Right lung (tissue), 5 donors: ENCODE results near the gene IPO5. TPM values are rescaled to one million over a fixed set of nuclear protein-coding genes. Genes with fewer than 3 reads are reported as not detected.
"Not testable (repeated sequence)": the region's sequence is repeated elsewhere in the genome, so short reads cannot be mapped to it uniquely, and the experiment has no call there.

Experiments
- DNase-seq, 2 donors: peaks; one replicate each; pipeline ENCODE4 v3.0.0-alpha.2; 2013
- polyA plus RNA-seq, 5 donors: library from polyadenylated mRNA; unstranded; fragments of 120-200 nt; gene quantifications; one replicate each; pipeline versions ENCODE4 v1.2.1 to v1.2.3, GENCODE V29; 2013; ENCODE audit warnings: inconsistent platforms in 1 of 5, low replicate concordance in 1 of 5; ENCODE audit not compliant: insufficient read length in 5 of 5, insufficient read depth in 1 of 5

IPO5 gene
- polyA plus RNA-seq, 5 donors = 121 to 169 (median 157) TPM

DNA sequence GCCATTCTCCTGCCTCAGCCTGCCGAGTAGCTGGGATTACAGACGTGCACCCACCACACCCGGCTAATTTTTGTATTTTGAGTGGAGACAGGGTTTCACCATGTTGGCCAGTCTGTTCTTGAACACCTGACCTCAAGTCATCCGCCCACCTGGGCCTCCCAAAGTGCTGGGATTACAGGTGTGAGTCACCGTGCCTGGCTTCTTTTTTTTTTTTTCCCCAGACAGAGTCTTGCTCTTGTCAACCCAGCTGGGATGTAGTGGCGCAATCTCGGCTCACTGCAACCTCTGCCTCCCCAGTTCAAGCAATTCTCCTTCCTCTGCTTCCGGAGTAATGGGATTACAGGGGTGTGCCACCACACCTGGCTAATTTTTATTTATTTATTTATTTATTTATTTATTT is 51.5 kb downstream of the IPO5 start:
- not testable (repeated sequence) for DNase-seq

DNA sequence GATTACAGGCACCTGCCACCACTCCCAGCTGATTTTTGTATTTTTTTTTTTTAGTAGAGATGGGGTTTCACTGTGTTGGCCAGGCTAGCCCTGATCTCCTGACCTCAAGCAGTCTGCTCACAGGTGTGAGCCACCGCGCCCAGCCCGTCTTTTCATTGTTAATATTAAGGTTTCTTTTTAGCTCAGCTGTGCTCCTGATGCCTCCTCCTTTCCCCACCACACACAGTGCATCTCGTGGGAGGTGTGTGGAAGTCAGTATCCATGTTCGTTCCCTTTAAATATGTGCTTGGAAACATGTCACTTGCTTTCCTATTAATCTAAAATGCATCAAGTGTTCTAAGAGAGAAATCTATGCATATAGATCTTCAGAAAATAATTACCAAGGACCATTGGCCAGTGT is 53.5 kb downstream of the IPO5 start:
- no peak for DNase-seq

DNA sequence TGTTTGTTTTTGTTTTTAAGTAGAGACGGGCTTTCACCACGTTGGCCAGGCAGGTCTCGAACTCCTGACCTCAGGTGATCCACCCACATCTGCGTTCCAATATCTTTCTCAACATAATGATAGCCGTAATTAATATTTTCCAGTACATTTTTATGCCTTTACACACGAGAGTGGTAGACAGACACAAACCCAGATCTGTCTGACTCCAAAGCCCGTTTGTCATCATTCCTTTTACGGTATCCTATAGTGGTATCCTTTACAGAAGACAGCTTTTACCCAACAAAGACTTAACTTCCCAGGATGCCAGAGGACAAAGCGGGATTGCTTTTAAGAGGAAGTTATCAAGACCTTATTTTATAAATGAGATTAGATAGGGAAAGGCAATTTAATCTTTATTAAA is 59.8 kb downstream of the IPO5 start:
- no peak for DNase-seq

DNA sequence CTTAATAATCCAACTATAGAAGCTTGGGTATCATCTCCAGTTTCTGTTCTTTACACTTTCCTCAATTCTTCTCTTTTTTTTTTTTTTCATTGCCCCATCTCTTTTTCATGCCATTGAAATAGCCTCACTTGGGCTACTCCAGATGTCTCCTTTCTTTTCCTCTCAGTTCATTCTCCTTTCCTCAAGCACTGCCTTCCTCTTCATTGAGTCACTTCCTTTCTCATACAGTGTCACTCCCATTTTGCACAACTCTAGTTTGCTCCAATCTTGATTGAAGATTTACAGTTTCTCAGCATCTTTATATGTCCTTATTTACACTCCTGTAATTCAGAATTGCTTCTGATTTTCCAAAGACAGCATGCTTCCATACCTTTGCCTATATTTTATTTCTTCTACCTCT is 61.3 kb downstream of the IPO5 start:
- DNase-seq = no peak

DNA sequence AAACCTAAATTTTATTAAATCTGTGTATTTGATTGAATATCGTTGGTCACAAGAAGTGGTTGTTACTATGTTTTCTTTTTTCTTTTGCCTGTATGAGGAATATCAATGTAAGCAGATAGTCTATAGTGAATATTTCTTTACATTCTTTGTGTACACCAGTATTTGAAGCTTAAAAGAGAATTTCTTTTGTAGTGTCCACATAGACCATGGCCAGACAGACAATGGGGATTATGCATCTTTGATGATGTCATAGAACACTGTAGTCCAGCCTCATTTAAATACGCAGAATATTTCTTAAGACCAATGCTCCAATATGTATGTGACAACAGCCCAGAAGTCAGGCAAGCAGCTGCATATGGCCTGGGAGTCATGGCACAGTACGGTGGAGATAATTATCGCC is 64.8 kb downstream of the IPO5 start:
- DNase-seq = no peak

DNA sequence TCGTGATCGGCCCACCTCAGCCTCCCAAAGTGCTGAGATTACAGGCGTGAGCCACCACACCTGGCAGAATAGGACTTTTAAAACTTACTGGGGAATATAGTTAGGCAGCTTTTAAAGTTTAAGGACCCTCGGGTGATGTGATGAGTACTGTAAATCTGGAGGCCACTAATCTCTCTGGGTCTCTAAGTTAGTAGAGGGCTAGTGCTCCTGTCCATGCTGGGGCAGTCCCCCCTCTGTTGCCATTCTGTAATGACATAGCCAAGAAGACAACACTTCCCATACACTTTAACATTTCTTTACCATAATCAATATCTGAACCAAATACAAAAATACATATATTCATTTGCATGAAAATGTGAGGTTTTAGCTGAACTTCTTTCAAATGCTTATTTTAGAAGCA is 65.7 kb downstream of the IPO5 start:
- DNase-seq = no peak

DNA sequence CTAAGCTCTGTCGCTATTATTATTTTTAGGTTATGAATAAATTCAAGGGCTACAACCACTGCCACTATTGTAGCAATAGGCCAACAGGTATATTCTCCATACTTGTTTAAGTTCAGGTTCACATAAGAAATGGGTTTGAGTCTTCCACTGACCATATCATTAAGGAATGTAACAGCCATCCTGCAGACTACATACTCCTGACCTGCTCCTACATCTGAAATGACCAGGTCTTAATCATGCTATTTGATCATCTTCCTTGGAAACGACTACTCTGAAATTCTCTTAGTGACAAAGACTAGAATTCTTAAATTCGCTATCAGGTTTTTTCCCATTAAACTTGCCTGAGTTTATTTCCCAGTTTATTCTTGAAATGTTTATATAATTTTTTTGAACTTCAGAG is 66.8 kb downstream of the IPO5 start:
- no peak for DNase-seq

DNA sequence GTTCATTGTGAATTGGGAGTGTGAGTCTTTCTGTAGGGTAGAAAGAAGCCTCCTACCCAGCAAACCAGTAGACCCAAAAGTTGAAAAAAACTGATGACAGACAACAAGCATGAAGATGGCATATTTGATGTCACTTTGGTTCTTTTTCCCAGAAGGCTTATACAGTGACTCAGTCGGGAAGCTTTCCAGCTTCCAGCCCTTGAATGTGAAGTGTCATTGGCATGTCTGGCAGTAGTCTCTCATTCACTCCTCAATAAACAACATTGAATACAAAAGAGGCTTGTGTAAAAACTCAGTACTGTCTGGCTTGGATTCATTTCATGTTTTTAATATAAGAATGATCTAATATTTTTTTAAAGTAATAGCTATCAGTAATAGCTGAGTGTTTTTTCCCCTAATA is 68.7 kb downstream of the IPO5 start:
- no peak for DNase-seq

DNA sequence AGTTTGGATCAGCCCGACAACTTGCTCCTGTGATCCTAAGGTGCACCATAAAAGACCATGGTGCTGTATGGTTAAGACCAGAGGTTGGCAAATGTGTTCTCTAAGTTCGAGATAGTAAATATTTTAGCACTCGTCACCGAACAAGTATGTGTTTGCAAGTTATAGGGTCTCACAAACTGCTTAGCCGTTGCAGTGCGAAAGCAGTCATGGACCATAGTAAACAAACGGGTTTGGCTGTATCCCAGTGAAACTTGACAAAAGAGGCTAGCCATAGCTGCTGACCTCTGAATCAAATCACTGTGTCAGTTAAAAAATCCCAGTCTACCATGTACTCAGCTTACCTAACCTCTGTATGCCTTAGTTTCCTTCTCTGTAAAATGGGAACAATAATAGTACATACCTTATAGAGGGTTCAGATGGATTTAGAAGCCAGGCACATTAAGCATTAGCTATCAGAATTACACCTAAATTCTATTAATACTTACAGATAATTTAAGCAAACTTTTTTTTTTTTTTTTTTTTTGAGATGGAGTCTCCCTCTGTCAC is 72.1 kb downstream of the IPO5 start:
- no peak for DNase-seq

DNA sequence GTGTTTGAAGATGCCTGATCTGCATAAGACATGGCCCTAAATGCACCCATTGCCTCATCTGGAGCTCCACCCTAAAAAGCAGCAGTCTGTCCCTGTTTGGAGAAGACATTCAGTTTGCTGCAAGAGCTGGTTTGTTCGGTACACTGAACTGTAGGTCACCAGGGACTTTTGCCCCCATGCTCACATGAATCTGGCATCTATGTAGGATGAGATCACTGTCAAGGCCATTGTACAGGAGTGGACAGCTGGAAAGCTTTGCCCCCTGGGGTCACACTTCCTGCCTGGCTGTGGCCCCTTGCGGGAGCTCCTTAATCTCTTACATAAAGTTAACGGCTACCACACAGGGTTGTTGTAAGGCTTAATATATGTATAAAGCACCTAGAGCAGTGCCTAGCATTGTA is 73.0 kb downstream of the IPO5 start:
- DNase-seq = no peak

DNA sequence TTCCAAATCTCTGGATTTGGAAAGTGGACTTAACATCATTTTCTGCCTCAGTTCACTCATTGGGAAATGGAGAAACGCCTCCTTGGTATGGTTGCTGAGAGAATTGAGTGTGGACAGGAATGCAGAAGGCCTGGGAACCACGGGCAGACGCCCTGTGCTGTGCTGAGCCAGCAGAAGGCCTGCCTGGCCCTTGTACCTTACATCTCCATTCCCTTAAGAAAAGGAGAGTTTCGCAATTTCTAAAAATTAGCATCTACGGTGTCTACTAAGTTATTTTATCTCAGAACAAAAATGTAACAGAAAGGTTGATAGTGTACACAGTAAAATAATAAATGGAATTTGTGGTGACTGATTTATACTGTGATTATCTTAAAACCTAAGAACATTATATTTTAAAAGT is 78.7 kb downstream of the IPO5 start:
- DNase-seq = no peak

DNA sequence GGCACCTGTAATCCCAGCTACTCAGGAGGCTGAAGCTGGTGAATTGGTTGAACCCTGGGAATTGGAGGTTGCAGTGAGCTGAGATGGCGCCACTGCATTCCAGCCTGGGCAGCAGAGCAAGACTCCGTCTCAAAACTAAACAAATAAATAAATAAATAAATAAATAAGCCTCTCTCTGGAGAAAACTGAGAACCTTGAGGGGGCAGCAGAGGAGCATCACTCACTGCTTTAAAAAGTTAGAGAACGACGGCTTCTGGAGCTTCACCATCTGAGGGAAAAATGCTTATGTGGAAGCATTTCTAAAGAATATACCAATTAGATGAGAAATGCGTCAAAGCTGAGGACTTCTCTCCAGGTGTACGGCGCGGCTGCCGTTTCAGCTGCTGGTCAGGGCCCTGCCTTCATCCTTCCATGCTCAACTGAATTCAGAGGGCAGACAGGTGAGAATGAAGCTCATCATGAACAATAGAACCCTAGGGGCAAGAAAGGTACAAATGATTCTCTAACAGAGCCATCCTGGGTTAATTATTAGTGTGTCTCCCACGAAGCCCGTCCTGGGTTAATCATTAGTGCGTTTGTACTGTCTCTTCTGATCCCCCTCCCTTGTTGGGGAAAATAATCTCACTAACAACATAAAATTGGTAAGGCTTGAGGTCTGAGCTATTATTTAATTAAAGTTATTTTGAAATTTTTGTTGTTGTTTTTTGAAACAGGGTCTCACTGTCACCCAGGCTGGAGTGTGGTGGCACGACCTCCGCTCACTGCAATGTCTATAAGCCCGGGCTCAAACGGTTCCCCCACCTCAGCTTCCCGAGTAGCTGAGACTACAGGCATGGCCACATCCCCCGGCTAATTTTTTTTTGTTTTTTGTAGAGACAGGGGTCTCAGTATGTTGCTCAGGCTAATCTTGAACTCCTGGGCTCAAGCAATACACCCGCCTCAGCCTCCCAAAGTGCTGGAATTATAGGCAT is 80.1 kb downstream of the IPO5 start:
- DNase-seq = peak; percentile 29 to 44

DNA sequence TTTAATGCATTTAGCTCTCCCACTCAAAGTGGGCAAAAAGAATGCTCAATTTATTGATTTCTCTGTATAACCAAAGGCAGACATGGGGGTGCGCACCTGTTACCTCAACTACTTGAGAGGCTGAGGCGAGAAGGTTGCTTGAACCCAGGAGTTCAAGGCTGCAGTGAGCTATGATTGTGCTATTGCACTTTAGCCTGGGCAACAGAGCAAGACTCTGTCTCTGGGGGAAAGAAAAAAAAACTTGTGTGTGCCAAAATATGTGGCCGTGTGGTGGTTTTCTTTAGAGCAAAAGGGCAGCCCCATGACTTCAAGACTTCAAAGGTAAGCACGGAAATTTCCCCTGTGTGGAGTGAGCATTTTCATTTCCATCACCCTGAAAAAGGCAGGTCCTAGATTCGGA is 81.9 kb downstream of the IPO5 start:
- no peak for DNase-seq

DNA sequence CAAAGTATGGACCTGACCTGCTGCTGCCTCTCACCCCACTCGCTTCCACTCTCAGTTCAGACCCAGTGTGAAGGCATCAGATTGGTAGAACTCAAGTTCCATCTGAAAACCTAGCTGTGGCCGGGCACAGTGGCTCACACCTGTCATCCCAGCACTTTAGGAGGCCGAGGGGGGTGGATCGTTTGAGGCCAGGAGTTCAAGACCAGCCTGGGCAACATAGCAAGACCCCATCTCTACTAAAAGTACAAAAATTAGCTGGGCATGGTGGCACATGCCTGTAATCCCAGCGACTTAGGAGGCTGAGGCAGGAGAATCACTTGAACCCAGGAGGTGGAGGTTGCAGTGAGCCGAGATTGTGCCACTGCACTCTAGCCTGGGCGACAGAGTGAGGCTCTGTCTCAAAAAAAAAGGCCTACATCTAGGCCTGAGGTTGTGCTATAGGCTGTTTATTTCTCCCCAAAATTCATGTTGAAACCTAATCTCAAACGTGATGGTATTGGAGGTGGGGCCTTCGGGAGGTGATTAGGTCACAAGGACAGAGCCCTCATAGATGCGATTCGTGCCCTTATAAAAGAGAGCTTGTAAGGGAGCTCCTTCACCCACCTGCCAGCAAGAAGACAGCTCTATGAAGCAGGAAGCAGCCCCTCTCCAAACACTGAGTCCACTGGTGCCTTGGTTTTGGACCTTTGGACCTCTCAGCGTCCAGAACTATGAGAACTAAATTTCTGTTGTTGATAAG is 83.3 kb downstream of the IPO5 start:
- DNase-seq = not testable (repeated sequence)

DNA sequence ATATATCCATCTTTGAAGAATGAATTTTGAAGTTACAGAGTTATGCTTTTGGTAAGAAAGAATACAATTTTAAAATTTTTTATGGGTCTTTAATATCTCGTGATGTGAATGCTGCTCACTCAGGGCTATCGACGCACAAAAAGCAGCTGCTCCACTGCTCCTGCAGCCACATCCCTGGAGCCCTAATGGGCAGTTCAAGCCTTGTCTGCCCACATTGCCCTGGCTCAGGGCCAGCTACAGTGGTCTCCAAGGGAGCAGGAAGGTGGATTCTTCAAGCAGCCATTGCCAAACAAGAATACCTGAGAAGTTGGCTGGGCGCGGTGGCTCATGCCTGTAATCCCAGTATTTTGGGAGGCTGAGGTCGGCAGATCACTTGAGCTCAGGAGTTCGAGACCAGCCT is 85.8 kb downstream of the IPO5 start:
- DNase-seq = no peak

DNA sequence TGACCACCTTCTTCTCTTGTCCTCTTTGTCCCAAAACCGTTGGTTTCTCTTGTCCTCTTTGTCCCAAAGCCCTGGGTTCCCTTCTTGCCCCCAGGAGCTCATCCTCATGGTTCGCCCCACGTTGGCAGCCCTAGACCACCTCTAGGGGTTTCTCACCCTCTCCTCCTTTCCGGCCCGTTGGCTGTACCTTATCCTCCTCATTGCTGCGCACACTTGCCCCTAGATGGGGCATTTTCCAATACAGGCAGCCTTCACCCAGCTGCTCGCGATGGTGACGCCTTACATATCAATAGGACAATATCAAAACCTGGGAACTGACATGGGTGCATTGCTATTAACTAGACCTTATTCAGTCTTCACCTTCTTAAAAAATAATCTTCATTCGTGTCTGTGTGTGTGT is 86.5 kb downstream of the IPO5 start:
- DNase-seq = no peak

DNA sequence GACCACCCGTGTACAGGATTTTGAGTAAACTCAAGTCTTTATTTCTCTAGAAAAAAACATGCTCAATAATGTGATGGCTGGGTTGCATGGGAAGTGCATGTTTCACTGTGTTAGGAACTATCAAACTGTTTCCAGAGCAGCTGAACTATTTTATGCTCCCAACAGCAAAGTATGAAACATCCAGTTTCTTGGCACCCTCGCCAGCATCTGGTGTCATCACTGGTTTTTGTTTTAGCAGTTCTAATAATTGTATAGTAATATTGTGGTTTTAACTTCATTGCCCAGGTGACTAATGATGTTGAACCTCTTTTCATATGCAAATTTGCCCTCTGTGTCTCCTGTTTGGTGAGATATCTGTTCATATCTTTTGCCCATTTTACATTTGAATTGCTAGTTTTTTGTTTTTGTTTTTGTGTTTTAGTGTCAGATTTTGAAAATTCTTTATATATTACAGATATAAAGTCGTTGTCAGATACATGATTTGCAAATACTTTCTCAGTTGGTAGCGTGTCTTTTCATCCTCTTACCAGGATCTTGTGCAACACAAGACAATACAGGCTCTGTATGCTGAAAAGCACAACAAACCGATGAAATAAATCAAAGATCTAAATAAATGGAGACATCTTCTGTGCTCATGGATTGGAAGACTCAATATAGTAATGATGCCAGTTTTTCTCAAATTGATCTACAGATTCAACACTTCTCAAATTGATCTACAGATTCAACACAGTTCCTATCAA is 87.8 kb downstream of the IPO5 start:
- DNase-seq = no peak

DNA sequence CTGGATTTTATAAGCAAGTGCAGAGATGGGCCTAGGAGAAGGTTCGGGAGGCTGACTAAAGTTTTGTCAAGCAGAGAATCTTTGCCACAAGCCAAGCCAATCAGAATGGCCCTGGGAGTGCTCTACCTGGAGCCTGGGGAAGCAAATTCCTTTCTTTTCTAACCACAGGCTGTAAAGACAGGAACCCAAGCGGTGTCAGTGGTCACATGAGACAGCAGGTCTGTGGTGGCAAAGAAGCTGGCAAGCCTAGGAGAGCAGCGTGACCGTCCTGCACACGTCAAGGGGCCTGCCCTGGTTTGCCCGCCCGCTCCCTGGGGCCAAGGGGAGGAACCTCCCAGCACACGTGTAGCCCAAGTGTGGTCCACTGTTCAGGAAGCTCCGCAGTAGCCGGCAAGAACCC is 90.8 kb downstream of the IPO5 start:
- no peak for DNase-seq

DNA sequence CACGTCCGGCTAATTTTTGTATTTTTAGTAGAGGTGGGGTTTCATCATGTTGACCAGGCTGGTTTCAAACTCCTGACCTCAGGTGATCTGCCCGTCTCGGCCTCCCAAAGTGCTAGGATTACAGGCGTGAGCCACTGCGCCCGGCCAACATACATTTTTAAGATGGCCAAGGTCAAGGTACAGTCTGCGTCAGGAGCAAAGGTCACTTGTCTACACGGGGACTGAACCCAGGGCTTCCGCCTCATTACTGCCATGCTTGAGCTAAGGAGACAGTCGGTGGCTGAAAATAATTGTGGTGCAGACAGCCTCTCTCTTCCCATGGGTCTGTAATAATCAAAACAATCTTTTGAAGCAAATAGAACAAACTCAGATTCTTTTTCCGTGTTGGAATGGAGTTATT is 94.3 kb downstream of the IPO5 start:
- DNase-seq = not testable (repeated sequence)

DNA sequence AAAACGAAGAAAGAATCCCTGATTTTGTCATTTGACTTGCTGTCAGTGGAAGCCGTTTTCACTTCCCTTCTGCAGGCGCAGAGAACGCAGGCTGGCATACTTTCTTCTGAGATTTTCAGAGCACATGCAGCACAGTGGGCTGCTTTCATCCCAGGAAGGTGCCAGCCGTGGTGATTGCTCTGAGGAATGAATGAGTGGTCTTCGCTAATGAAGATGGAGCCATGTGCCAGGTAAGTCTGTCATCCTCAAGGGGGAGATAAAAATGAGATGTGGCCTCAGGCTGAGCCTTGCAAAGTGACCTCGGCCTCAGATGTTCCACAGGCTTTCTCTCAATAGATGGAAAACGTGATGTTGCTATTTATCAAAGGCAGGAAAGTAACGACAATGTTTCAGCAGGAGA is 94.8 kb downstream of the IPO5 start:
- DNase-seq = no peak

DNA sequence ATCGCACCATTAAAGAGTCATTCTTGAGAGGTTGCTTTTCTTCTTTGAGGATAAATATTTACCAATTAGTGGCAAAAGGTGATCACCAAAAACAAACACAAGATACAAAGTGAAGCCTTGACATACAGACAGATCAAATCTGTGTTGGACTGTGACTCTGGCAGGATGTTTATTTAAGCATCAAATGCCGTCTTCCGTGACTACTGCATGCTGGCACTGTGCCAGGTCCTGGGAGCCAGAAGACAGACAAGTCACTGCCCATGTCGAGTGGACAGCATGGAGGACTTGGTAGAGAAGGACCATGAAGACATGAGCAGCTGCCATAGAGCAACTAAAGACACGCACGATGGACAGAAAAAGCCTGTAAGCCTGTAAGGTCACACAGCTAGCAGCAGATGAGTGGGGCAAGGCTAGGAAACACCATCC is 96.6 kb downstream of the IPO5 start:
- DNase-seq = peak in 1 of 2 donors; percentile 18

DNA sequence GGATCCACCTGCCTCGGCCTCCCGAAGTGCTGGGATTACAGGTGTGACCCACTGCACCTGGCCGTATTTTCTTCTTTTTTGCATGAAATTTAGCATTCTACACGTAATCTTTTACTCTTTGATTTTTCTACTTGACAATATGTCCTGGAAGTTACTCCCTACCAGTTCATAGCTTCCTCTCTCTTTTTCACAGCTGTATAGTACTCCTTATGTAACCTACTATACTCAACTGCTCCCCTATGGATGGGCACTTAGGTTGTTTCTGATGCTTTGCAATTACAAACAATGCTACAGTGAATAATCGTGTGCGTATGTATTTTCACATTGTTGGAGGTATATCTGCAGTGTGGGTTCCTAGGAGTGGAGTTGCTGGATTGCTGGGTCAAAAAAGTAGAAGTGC is 98.9 kb downstream of the IPO5 start:
- DNase-seq = no peak
